A549 (cell line): ENCODE data around the gene KLKB1. TPM values are rescaled to one million over a fixed set of nuclear protein-coding genes. Genes with fewer than 3 reads are reported as not detected.

Experiments used
- ATAC-seq, 2 experiments: fragments of 200-7000 bp in 1 of 2; fragments of >200 bp in 1 of 2; cut with Nextera tagmentation in 1 of 2; cut with Tn5 transposase in 1 of 2; 3 replicates each; pipeline versions ENCODE4 v1.8.0 to v1.9.1; 2018 to 2020; ENCODE audit warnings: mild to moderate bottlenecking in 1 of 2, moderate library complexity in 1 of 2
- CTCF ChIA-PET: fragments of 300-600 bp; sonication (Branson Sonifier 250); formaldehyde crosslinking; extraction: SDS; loops from one replicate; lab custom pipeline; 2021; ENCODE audit warnings: antibody characterized with exemption, inconsistent platforms; lab: Yijun Ruan, JAX
- POLR2A ChIA-PET: fragments of 350-600 bp; formaldehyde crosslinking; extraction: SDS; loops from one replicate; lab custom pipeline; 2021; ENCODE audit warnings: antibody characterized with exemption, inconsistent platforms; lab: Yijun Ruan, JAX
- DNase-seq, 2 experiments: peaks; one replicate each; pipeline versions ENCODE4 v3.0.0 to v3.0.0-alpha.2; 2011 to 2016; ENCODE audit warnings: low read depth in 1 of 2, low spot score in 1 of 2
- FAIRE-seq: peaks from 2 replicates; lab custom pipeline; 2011; peaks lifted over from hg19 to GRCh38; lab: Jason Lieb, UNC
- H3K27ac ChIP-seq, 2 experiments: fragments of >200 bp; sonication (Bioruptor Twin); formaldehyde crosslinking; 3 replicates each; pipeline ENCODE4 v1.5.1; 2016 to 2017
- H3K4me1 ChIP-seq: fragments of >200 bp; sonication (Bioruptor Twin); formaldehyde crosslinking; 3 replicates; pipeline ENCODE4 v1.6.1; 2016
- H3K4me2 ChIP-seq: fragments of >200 bp; sonication (Bioruptor Twin); formaldehyde crosslinking; 3 replicates; pipeline ENCODE4 v1.6.1; 2016
- H3K4me3 ChIP-seq: fragments of >200 bp; sonication (Bioruptor Twin); formaldehyde crosslinking; 3 replicates; pipeline ENCODE4 v1.5.1; 2016
- H3K9me3 ChIP-seq: fragments of >200 bp; sonication (Bioruptor Twin); formaldehyde crosslinking; 3 replicates; pipeline ENCODE4 v1.6.1; 2016
- BHLHE40 ChIP-seq: IDR thresholded peaks from 2 replicates; pipeline ENCODE4 v1.6.1; 2012; ENCODE audit warnings: low read depth, low read length, inconsistent platforms
- CBX2 ChIP-seq: fragments of 200-600 bp; sonication (generic); IDR thresholded peaks from 2 replicates; pipeline ENCODE4 v1.6.1; 2016; ENCODE audit warnings: low read depth, mild to moderate bottlenecking, borderline replicate concordance
- CHD4 ChIP-seq: fragments of 200-600 bp; sonication (generic); IDR thresholded peaks from 2 replicates; pipeline ENCODE4 v1.6.1; 2016; ENCODE audit warnings: antibody characterized with exemption, mild to moderate bottlenecking, borderline replicate concordance
- EHF ChIP-seq: fragments of 250-450 bp; sonication (Bioruptor Pico); IDR thresholded peaks from 2 replicates; pipeline ENCODE4 v1.5.0; 2020; ENCODE audit warnings: mild to moderate bottlenecking
- EP300 ChIP-seq, 2 experiments: fragments of >200 bp; sonication (Bioruptor Twin); formaldehyde crosslinking; IDR thresholded peaks; 2 replicates in 1 of 2; 3 replicates in 1 of 2; pipeline ENCODE4 v1.6.1; 2016 to 2017
- ESRRA ChIP-seq: fragments of 150-350 bp; IDR thresholded peaks from 2 replicates; pipeline ENCODE4 v1.6.1; 2014; ENCODE audit warnings: mild to moderate bottlenecking, low read length, borderline replicate concordance
- FOSB ChIP-seq: fragments of 250-450 bp; sonication (Bioruptor Pico); IDR thresholded peaks from 2 replicates; pipeline ENCODE4 v1.5.0; 2020; ENCODE audit warnings: mild to moderate bottlenecking, moderate library complexity
- FOSL2 ChIP-seq, 2 experiments: fragments of 450-650 bp in 1 of 2; fragments of >200 bp in 1 of 2; sonication (Bioruptor Twin) in 1 of 2; formaldehyde crosslinking; IDR thresholded peaks; 2 replicates each; pipeline versions ENCODE4 v1.5.0 to v1.6.1; 2016 to 2020; ENCODE audit warnings: mild to moderate bottlenecking in 1 of 2, moderate library complexity in 1 of 2
- GATA3 ChIP-seq: IDR thresholded peaks from 2 replicates; pipeline ENCODE4 v1.6.1; 2012; ENCODE audit warnings: borderline replicate concordance
- HDAC2 ChIP-seq: fragments of 200-600 bp; sonication (generic); IDR thresholded peaks from 2 replicates; pipeline ENCODE4 v1.6.1; 2016
- HOXB13 ChIP-seq: fragments of 250-450 bp; sonication (Bioruptor Pico); IDR thresholded peaks from 2 replicates; pipeline ENCODE4 v1.5.0; 2020; ENCODE audit warnings: low read depth, mild to moderate bottlenecking, moderate library complexity
- HOXB5 ChIP-seq: fragments of 250-450 bp; sonication (Bioruptor Pico); IDR thresholded peaks from 2 replicates; pipeline ENCODE4 v1.5.0; 2020; ENCODE audit warnings: mild to moderate bottlenecking, moderate library complexity
- JUNB ChIP-seq: fragments of >200 bp; sonication (Bioruptor Twin); formaldehyde crosslinking; IDR thresholded peaks from 2 replicates; pipeline ENCODE4 v1.6.1; 2016
- KDM5A ChIP-seq: fragments of 200-600 bp; sonication (generic); IDR thresholded peaks from 2 replicates; pipeline ENCODE4 v1.6.1; 2016; ENCODE audit warnings: antibody characterized with exemption, mild to moderate bottlenecking
- MAFK ChIP-seq: fragments of 450-650 bp; IDR thresholded peaks from 2 replicates; pipeline ENCODE4 v1.6.1; 2014; ENCODE audit not compliant: partially characterized antibody
- MAZ ChIP-seq: fragments of 150-350 bp; IDR thresholded peaks from 2 replicates; pipeline ENCODE4 v1.6.1; 2014; ENCODE audit warnings: antibody characterized with exemption, low read depth, low read length, borderline replicate concordance
- NPAS2 ChIP-seq: fragments of 250-450 bp; sonication (Bioruptor Pico); IDR thresholded peaks from 2 replicates; pipeline ENCODE4 v1.8.0; 2022; ENCODE audit warnings: mild to moderate bottlenecking, moderate library complexity, borderline replicate concordance
- NR3C1 ChIP-seq: fragments of >200 bp; sonication (Bioruptor Twin); formaldehyde crosslinking; IDR thresholded peaks from 3 replicates; pipeline ENCODE4 v1.6.1; 2017
- PHF8 ChIP-seq: fragments of 200-600 bp; sonication (generic); IDR thresholded peaks from 2 replicates; pipeline ENCODE4 v1.6.1; 2016; ENCODE audit warnings: low read depth, mild to moderate bottlenecking, antibody characterized with exemption, moderate library complexity, borderline replicate concordance
- POLR2A ChIP-seq: IDR thresholded peaks from 2 replicates; pipeline ENCODE4 v1.6.1; 2012; ENCODE audit warnings: mild to moderate bottlenecking, low read length
- POLR2AphosphoS2 ChIP-seq: conservative IDR thresholded peaks from 2 replicates; pipeline ENCODE4 v1.6.1; 2012; ENCODE audit warnings: low read length, improper control_type of control experiment, inconsistent platforms
- RARB ChIP-seq: fragments of 250-450 bp; sonication (Bioruptor Pico); IDR thresholded peaks from 2 replicates; pipeline ENCODE4 v1.8.0; 2021; ENCODE audit warnings: mild to moderate bottlenecking, moderate library complexity
- RCOR1 ChIP-seq: fragments of 150-350 bp; IDR thresholded peaks from 2 replicates; pipeline ENCODE4 v1.6.1; 2014; ENCODE audit warnings: antibody characterized with exemption, low read length, low read depth
- RFX5 ChIP-seq: fragments of 450-650 bp; IDR thresholded peaks from 2 replicates; pipeline ENCODE4 v1.7.1; 2014; ENCODE audit warnings: antibody characterized with exemption, mild to moderate bottlenecking, moderate library complexity
- RNF2 ChIP-seq: fragments of 200-600 bp; sonication (generic); IDR thresholded peaks from 2 replicates; pipeline ENCODE4 v1.6.1; 2016; ENCODE audit warnings: low read depth, mild to moderate bottlenecking, antibody characterized with exemption, moderate library complexity, borderline replicate concordance
- SMC3 ChIP-seq: fragments of >200 bp; sonication (Bioruptor Twin); formaldehyde crosslinking; IDR thresholded peaks from 3 replicates; pipeline ENCODE4 v1.6.1; 2018; ENCODE audit warnings: inconsistent platforms
- TP53 ChIP-seq: fragments of 250-450 bp; sonication (Bioruptor Pico); IDR thresholded peaks from 2 replicates; pipeline ENCODE4 v1.5.0; 2021; ENCODE audit warnings: mild to moderate bottlenecking, moderate library complexity
- ZC3H11A ChIP-seq: fragments of 450-650 bp; IDR thresholded peaks from 2 replicates; pipeline ENCODE4 v1.6.1; 2014; ENCODE audit warnings: antibody characterized with exemption, mild to moderate bottlenecking
- ZNF302 ChIP-seq: fragments of 250-450 bp; sonication (Bioruptor Pico); IDR thresholded peaks from 2 replicates; pipeline ENCODE4 v1.9.0; 2021; ENCODE audit warnings: inconsistent platforms, mild to moderate bottlenecking, moderate library complexity
- ZSCAN20 ChIP-seq: fragments of 250-450 bp; sonication (Bioruptor Pico); IDR thresholded peaks from 2 replicates; pipeline ENCODE4 v1.8.0; 2022; ENCODE audit warnings: mild to moderate bottlenecking, moderate library complexity
- WGBS: methylation state at CpG from one replicate; pipeline ENCODE4 v1.1.6; 2017; ENCODE audit errors: missing lambda C conversion rate; 5-methylcytosine and 5-hydroxymethylcytosine counted together
- polyA plus RNA-seq, 4 experiments: library from polyadenylated mRNA; depleted of rRNA in 3 of 4; stranded (reverse); fragments of >200 nt; fragmentation: RNase III in 1 of 4; extraction: RNeasy Plus Mini Kit Qiagen cat#74134 plus additional on column Dnase treatment in 1 of 4; gene quantifications; 2 replicates in 3 of 4; 3 replicates in 1 of 4; pipeline ENCODE4 v1.2.3, GENCODE V29; 2011 to 2017
- TF ChIP-seq, protein P1 (sequence below): fragments of 450-650 bp; IDR thresholded peaks from 2 replicates; pipeline ENCODE4 v1.6.1; 2014; ENCODE audit warnings: antibody characterized with exemption
- TF ChIP-seq, protein P2 (sequence below): fragments of >200 bp; sonication (Bioruptor Twin); formaldehyde crosslinking; IDR thresholded peaks from 2 replicates; pipeline ENCODE4 v1.6.1; 2016
- TF ChIP-seq, protein P3 (sequence below): fragments of >200 bp; sonication (Bioruptor Twin); formaldehyde crosslinking; IDR thresholded peaks from 3 replicates; pipeline ENCODE4 v1.6.1; 2016

The KLKB1 gene
- polyA plus RNA-seq, 2 of the 4 experiments (the other 2 are of a cell fraction), result 0.08 TPM; not detected in 1

DNA sequence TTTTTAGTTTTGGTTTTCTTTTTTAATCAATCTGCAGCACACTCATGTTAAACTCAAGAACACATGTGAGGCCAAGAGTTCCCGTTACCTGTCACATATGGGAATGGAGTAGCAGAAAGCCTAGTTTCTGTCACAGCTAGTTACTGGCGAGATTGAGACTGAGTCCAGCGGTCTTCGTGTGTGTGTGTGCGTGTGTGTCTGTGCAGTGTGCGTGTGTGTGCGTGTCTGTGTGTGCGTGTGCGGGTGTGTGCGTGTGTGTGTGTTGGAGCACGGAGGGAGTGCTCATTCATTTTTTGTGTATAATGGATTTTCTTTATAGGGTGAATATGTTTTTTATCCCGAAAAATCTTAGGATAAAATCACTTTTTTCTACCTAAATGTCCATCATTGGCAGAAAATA is 57.8 kb downstream of the KLKB1 start:
- ATAC-seq, result no peak
- ChIA-PET POLR2A (no interaction called here), CTCF (no interaction called here)
- Histone ChIP-seq H3K9me3 (no peaks in the 10 kb centered on the region), H3K4me2 (no peak overlapping the region), H3K27ac (no peak overlapping the region), H3K4me3 (no peak overlapping the region), H3K4me1 (no peaks in the 10 kb centered on the region)
- FAIRE-seq, result no peak
- TF ChIP-seq PHF8 (no peak), EHF (CRISPR knock-in tag) (no peak), HDAC2 (no peak), BHLHE40 (no peak), CHD4 (no peak), KDM5A (no peak), FOSL2 (IDR thresholded peaks at IDR 0.05) (no peak), FOSL2 (CRISPR knock-in tag; IDR thresholded peaks at IDR 0.05) (no peak), CBX2 (no peak), NPAS2 (CRISPR knock-in tag) (no peak), ZNF302 (no peak), POLR2AphosphoS2 (no peak), TP53 (CRISPR knock-in tag) (no peak), EP300 (IDR thresholded peaks at IDR 0.05) (no peak), MAZ (no peak), POLR2A (no peak), FOSB (CRISPR knock-in tag) (no peak)
- TF ChIP-seq, protein P1, sequence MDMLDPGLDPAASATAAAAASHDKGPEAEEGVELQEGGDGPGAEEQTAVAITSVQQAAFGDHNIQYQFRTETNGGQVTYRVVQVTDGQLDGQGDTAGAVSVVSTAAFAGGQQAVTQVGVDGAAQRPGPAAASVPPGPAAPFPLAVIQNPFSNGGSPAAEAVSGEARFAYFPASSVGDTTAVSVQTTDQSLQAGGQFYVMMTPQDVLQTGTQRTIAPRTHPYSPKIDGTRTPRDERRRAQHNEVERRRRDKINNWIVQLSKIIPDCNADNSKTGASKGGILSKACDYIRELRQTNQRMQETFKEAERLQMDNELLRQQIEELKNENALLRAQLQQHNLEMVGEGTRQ, result no peak
- no peak for DNase-seq
- 78% methylated on average over 12 of the region's 12 CpGs for WGBS

DNA sequence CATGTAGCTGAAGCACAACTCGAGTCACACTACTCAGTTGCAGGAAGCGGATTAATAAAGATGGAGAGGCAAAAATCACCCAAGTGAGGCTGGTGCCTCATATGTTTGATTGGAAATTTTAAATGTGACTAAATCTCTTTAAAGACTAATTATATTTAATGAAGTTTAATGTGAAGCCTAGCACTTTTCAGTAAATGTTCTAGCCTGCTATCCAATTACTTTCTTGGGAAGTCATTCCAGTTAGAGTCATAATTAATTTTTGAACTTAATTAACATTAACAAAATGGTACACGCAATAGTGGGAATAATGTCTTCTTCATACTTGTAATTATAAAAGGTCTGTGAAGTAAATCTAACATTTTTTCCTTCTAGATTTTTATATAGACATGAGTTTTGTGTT is 59.3 kb downstream of the KLKB1 start:
- Histone ChIP-seq H3K4me1 (no peaks in the 10 kb centered on the region), H3K4me2 (no peak overlapping the region), H3K27ac (no peak overlapping the region), H3K9me3 (no peaks in the 10 kb centered on the region), H3K4me3 (no peak overlapping the region)
- FAIRE-seq (no peak), DNase-seq (no peak), ATAC-seq (no peak)
- ChIA-PET POLR2A (no interaction called here), CTCF (no interaction called here)
- TF ChIP-seq RNF2 (no peak), HDAC2 (no peak), MAFK (no peak), HOXB5 (CRISPR knock-in tag) (no peak), FOSL2 (IDR thresholded peaks at IDR 0.05) (no peak), FOSL2 (CRISPR knock-in tag; IDR thresholded peaks at IDR 0.05) (no peak)
- TF ChIP-seq, all 56 proteins: peak for 0
- 72% methylated on average over 3 of the region's 3 CpGs for WGBS

DNA sequence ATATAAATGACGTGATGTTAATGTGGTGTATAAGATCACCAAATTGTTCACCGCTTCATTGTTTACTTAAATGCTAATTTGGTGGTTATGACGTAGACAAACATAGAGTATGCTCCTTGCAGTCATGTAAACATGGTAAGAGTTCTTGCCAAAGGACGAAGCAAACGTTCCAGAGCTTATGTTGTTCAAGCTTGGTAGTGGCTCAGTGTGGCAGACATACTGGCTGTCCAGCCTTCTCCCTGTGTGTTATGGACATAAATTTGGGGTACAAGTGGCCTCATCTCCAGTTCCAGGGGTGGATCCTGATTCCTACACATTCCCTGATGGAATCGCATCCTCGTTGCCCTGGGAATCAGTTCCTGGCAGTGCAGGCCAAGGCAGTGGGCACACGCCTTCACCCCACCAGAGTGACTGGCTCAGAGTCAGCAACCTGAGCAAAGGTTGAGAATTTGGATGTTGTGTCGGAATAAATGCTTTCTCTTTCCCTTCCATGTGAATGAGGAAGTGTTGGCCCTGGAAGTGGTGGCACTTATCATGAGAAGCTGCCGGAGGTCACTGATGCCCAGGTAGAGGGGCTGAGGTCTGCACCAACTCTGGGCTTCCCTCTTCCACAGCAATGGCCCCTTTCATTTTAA is 64.1 kb downstream of the KLKB1 start:
- Histone ChIP-seq H3K9me3 (no peaks in the 10 kb centered on the region), H3K4me3 (no peak overlapping the region), H3K4me1 (no peaks in the 10 kb centered on the region), H3K27ac (no peak overlapping the region), H3K4me2 (no peak overlapping the region)
- POLR2A ChIA-PET, result no interaction called here
- WGBS, result 80% methylated on average over 9 of the region's 10 CpGs
- no peak for FAIRE-seq
- CTCF ChIA-PET, result interaction anchor here (0.8 kb wide), 1 partner anchor 14 kb away, joined by 3 read pairs; no protein-coding TSS in a partner anchor
- no peak for DNase-seq
- ATAC-seq, result no peak
- no peak for TF ChIP-seq ESRRA
- TF ChIP-seq CBX2, result no peak
- no peak for TF ChIP-seq SMC3
- TF ChIP-seq RCOR1, result no peak
- no peak for TF ChIP-seq HOXB5 (CRISPR knock-in tag)
- TF ChIP-seq ZC3H11A, result no peak
- TF ChIP-seq MAFK, result no peak
- TF ChIP-seq RARB, result no peak
- TF ChIP-seq ZSCAN20 (CRISPR knock-in tag), result no peak
- TF ChIP-seq HOXB13 (CRISPR knock-in tag), result no peak
- TF ChIP-seq GATA3, result no peak
- TF ChIP-seq, protein P2, sequence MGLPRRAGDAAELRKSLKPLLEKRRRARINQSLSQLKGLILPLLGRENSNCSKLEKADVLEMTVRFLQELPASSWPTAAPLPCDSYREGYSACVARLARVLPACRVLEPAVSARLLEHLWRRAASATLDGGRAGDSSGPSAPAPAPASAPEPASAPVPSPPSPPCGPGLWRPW, result no peak
- no peak for TF ChIP-seq MAZ
- no peak for TF ChIP-seq NR3C1
- no peak for TF ChIP-seq RFX5
- no peak for TF ChIP-seq POLR2A
- no peak for TF ChIP-seq JUNB
- TF ChIP-seq, protein P3, sequence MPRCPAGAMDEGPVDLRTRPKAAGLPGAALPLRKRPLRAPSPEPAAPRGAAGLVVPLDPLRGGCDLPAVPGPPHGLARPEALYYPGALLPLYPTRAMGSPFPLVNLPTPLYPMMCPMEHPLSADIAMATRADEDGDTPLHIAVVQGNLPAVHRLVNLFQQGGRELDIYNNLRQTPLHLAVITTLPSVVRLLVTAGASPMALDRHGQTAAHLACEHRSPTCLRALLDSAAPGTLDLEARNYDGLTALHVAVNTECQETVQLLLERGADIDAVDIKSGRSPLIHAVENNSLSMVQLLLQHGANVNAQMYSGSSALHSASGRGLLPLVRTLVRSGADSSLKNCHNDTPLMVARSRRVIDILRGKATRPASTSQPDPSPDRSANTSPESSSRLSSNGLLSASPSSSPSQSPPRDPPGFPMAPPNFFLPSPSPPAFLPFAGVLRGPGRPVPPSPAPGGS, result no peak
